Spinal cord (tissue), 10 donors: ENCODE data around the gene HOXD12. TPM values are rescaled to one million over a fixed set of nuclear protein-coding genes. Genes with fewer than 3 reads are reported as not detected.

ENCODE experiments used
- DNase-seq, 6 donors: peaks; one replicate each; pipeline versions ENCODE4 v3.0.0 to v3.0.0-alpha.2; 2013 to 2015; ENCODE audit warnings: low spot score in 6 of 6, low read depth in 4 of 6
- H3K27ac ChIP-seq: one replicate; pipeline ENCODE4 v1.5.1; 2013; ENCODE audit warnings: low read depth, low read length, control low read depth
- H3K27me3 ChIP-seq: one replicate; pipeline ENCODE4 v1.6.1; 2013; ENCODE audit warnings: low read length; ENCODE audit not compliant: control insufficient read depth, insufficient read depth
- H3K36me3 ChIP-seq: one replicate; pipeline ENCODE4 v1.6.1; 2013; ENCODE audit warnings: low read length; ENCODE audit not compliant: control insufficient read depth, insufficient read depth
- H3K4me1 ChIP-seq: one replicate; pipeline ENCODE4 v1.6.1; 2013; ENCODE audit warnings: low read length; ENCODE audit not compliant: control insufficient read depth, insufficient read depth
- H3K4me3 ChIP-seq: one replicate; pipeline ENCODE4 v1.5.1; 2013; ENCODE audit warnings: low read depth, low read length, control low read depth
- H3K9me3 ChIP-seq: one replicate; pipeline ENCODE4 v1.6.1; 2013; ENCODE audit warnings: low read length; ENCODE audit not compliant: control insufficient read depth, insufficient read depth
- WGBS: methylation state at CpG from one replicate; pipeline ENCODE4 v1.1.5; 2013; ENCODE audit warnings: missing lambda C conversion rate; ENCODE audit not compliant: insufficient coverage; 5-methylcytosine and 5-hydroxymethylcytosine counted together
- polyA plus RNA-seq, 2 donors: library from polyadenylated mRNA; unstranded; fragments of 120-200 nt; gene quantifications; one replicate each; pipeline ENCODE4 v1.2.1, GENCODE V29; 2013; ENCODE audit not compliant: insufficient read length in 2 of 2
- total RNA-seq, 2 donors: library from RNA; depleted of rRNA in 1 of 2; stranded (reverse); fragments of 120-200 nt in 1 of 2; fragments of >200 nt in 1 of 2; gene quantifications; one replicate each; pipeline versions ENCODE4 v1.2.3 to v1.2.4, GENCODE V29; 2013 to 2014
- donor health status: healthy.

HOXD12 gene
- total and polyA plus RNA-seq, 4 donors: not detected

GRCh38 chr2:176098366-176099158, 1.0 kb upstream of the HOXD12 start:
- Histone ChIP-seq H3K4me3 (no peak overlapping the region), H3K27me3 (peaks cover 100% of the 10 kb centered on the region)

GRCh38 chr2:176099159-176099727, 352 bp upstream of the HOXD12 start:
- 6% methylated on average over 30 of the region's 30 CpGs for WGBS
- Histone ChIP-seq H3K4me3 (no peak overlapping the region), H3K4me1 (peaks cover 35% of the 10 kb centered on the region), H3K27me3 (peaks cover 100% of the 10 kb centered on the region), H3K9me3 (no peaks in the 10 kb centered on the region), H3K36me3 (no peaks in the 10 kb centered on the region), H3K27ac (no peak overlapping the region)
- no peak for DNase-seq

More at GRCh38 chr2:176098366-176099158, 1.0 kb upstream of the HOXD12 start:
- no peak overlapping the region for H3K27ac ChIP-seq
- H3K9me3 ChIP-seq: no peaks in the 10 kb centered on the region
- H3K4me1 ChIP-seq: peaks cover 34% of the 10 kb centered on the region
- DNase-seq: no peak
- H3K36me3 ChIP-seq: no peaks in the 10 kb centered on the region
- whole genome bisulfite sequencing: 5% methylated on average over 35 of the region's 35 CpGs

- H3K9me3 ChIP-seq: no peaks in the 10 kb centered on the region
- H3K4me3 ChIP-seq: no peak overlapping the region
- 11% methylated on average over 26 of the region's 28 CpGs for WGBS
- H3K27me3 ChIP-seq: peaks cover 100% of the 10 kb centered on the region
- DNase-seq: no peak
- peaks cover 43% of the 10 kb centered on the region for H3K4me1 ChIP-seq
- no peaks in the 10 kb centered on the region for H3K36me3 ChIP-seq
- H3K27ac ChIP-seq: no peak overlapping the region
Observed at GRCh38 chr2:176100547-176101140, 1.0 kb downstream of the HOXD12 start.

GRCh38 chr2:176101216-176101830, 1.7 kb downstream of the HOXD12 start:
- WGBS: 38% methylated on average over 2 of the region's 2 CpGs
- H3K4me1 ChIP-seq: peaks cover 43% of the 10 kb centered on the region

GRCh38 chr2:176101842-176102241, 2.2 kb downstream of the HOXD12 start:
- Histone ChIP-seq H3K4me1 (peaks cover 48% of the 10 kb centered on the region), H3K36me3 (no peaks in the 10 kb centered on the region), H3K9me3 (no peaks in the 10 kb centered on the region), H3K27ac (no peak overlapping the region), H3K27me3 (peaks cover 100% of the 10 kb centered on the region), H3K4me3 (no peak overlapping the region)
- no peak for DNase-seq
- 38% methylated on average over 3 of the region's 5 CpGs for WGBS

More at GRCh38 chr2:176101216-176101830, 1.7 kb downstream of the HOXD12 start:
- H3K9me3 ChIP-seq: no peaks in the 10 kb centered on the region
- no peak overlapping the region for H3K4me3 ChIP-seq
- H3K27ac ChIP-seq: no peak overlapping the region
- peaks cover 100% of the 10 kb centered on the region for H3K27me3 ChIP-seq
- H3K36me3 ChIP-seq: no peaks in the 10 kb centered on the region
- DNase-seq: no peak

GRCh38 chr2:176102309-176102866, 2.8 kb downstream of the HOXD12 start:
- H3K27ac ChIP-seq: no peak overlapping the region
- H3K36me3 ChIP-seq: no peaks in the 10 kb centered on the region
- H3K9me3 ChIP-seq: no peaks in the 10 kb centered on the region
- 44% methylated on average over 5 of the region's 7 CpGs for WGBS
- H3K4me1 ChIP-seq: peaks cover 48% of the 10 kb centered on the region
- DNase-seq: no peak
- H3K4me3 ChIP-seq: no peak overlapping the region
- peaks cover 99% of the 10 kb centered on the region for H3K27me3 ChIP-seq

- 33% methylated on average over 1 of the region's 7 CpGs for WGBS
- H3K27me3 ChIP-seq: peaks cover 97% of the 10 kb centered on the region
- peak overlapping the region; percentile 79 for H3K27ac ChIP-seq
- H3K4me3 ChIP-seq: no peak overlapping the region
- DNase-seq: no peak
- H3K9me3 ChIP-seq: no peaks in the 10 kb centered on the region
- H3K4me1 ChIP-seq: peaks cover 40% of the 10 kb centered on the region
- H3K36me3 ChIP-seq: no peaks in the 10 kb centered on the region
Observed at GRCh38 chr2:176103194-176103593, 3.6 kb downstream of the HOXD12 start.

GRCh38 chr2:176103742-176104315, 4.2 kb downstream of the HOXD12 start:
- Histone ChIP-seq H3K9me3 (no peaks in the 10 kb centered on the region), H3K4me3 (peak overlapping the region; percentile 31), H3K27me3 (peaks cover 97% of the 10 kb centered on the region), H3K27ac (peak overlapping the region; percentile 79), H3K4me1 (peaks cover 39% of the 10 kb centered on the region), H3K36me3 (no peaks in the 10 kb centered on the region)
- 7% methylated on average over 3 of the region's 17 CpGs for WGBS
- DNase-seq: no peak
